ENCODE measurements around the gene CHRD. TPM values are rescaled to one million over a fixed set of nuclear protein-coding genes. Genes with fewer than 3 reads are reported as not detected.

The CHRD gene
- total RNA-seq, 1 donor, result under 0.01 TPM

DNA sequence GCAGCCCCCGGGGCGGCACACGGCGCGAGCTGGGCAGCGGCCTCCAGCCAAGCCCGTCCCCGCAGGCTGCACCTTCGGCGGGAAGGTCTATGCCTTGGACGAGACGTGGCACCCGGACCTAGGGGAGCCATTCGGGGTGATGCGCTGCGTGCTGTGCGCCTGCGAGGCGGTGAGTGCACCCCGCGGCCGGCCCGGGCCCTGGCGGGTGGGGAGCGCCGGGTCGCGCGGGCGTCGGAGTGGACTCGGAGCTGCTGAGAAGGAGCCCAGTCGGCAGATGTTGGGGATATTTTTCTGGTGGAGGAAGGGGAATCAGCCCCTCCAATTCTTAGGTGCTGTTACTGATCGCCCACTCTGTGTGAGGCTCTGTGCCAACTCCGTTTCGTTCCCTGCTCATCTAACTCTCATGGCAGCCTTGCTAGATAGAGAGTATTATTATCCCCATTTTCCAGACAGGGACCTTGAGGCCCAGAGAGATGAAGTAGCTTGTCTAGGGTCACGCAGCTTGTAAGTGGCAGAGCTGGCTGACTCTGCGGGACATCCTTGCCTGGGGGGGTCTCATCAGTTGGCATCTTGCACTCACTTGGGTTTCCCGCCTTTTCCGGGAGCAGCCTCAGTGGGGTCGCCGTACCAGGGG is 890 bp downstream of the CHRD start:
- no peak for DNase-seq (ENCODE audit: low read depth in 2 of 3, low spot score in 2 of 3)

GRCh38 chr3:184381261-184382224 is 1.7 kb downstream of the CHRD start:
- DNase-seq (ENCODE audit: low read depth in 2 of 3, low spot score in 2 of 3), result peak in 2 of 3 donors; percentile 46 to 59

DNA sequence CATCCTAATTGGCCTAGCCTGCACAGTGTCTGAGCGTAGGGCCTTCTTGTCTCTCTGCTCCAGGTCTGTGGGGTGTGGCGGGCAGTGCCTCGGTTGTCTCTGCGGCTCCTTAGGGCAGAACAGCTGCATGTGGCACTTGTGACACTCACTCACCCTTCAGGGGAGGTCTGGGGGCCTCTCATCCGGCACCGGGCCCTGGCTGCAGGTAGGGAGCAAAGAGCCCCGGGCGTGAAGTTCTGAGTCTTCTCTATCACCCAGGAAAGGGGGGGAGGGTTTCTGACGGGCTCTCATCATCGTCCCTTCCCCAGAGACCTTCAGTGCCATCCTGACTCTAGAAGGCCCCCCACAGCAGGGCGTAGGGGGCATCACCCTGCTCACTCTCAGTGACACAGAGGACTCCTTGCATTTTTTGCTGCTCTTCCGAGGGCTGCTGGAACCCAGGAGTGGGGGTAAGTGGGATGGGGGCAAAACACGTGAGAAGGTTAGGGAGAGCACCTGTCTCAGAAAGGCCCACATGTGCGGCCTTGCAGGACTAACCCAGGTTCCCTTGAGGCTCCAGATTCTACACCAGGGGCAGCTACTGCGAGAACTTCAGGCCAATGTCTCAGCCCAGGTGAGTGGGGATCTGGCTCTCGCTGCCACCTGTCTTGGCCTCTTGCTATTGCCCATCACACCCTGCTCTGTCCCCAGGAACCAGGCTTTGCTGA is 2.6 kb downstream of the CHRD start:
- no peak for DNase-seq (ENCODE audit: low read depth in 2 of 3, low spot score in 2 of 3)

DNA sequence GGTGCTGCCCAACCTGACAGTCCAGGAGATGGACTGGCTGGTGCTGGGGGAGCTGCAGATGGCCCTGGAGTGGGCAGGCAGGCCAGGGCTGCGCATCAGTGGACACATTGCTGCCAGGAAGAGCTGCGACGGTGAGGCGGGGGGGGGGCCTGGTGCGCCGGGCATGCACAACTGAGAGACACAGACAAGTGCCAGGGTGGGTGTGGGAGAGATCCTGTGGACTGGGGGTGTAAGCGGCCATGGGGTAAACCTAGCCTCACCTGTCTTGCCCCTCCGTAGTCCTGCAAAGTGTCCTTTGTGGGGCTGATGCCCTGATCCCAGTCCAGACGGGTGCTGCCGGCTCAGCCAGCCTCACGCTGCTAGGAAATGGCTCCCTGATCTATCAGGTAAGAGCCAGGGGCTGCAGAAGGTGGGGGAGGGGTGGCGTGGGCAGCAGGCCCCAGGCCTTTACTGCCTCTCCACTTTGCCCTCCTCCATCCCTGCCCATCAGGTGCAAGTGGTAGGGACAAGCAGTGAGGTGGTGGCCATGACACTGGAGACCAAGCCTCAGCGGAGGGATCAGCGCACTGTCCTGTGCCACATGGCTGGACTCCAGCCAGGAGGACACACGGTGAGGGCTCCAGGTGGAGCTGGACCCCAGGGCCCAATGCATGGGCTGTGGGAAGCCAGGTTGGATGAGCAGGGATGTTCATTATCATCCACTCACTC is 3.3 kb downstream of the CHRD start:
- no peak for DNase-seq (ENCODE audit: low read depth in 2 of 3, low spot score in 2 of 3)

DNA sequence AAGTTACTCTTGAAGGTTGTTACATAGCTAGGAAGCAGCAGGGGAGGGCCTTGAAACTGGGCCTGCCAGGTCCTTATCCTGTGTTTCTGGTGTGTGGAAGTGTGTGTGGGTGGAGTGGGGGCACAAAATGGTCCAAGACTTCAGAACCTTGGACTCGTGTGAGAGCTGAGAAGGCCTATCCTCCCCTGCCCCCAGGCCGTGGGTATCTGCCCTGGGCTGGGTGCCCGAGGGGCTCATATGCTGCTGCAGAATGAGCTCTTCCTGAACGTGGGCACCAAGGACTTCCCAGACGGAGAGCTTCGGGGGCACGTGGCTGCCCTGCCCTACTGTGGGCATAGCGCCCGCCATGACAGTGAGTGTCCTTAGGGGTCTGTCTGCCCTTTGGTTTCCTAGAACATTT is 4.5 kb downstream of the CHRD start:
- no peak for DNase-seq (ENCODE audit: low read depth in 2 of 3, low spot score in 2 of 3)

DNA sequence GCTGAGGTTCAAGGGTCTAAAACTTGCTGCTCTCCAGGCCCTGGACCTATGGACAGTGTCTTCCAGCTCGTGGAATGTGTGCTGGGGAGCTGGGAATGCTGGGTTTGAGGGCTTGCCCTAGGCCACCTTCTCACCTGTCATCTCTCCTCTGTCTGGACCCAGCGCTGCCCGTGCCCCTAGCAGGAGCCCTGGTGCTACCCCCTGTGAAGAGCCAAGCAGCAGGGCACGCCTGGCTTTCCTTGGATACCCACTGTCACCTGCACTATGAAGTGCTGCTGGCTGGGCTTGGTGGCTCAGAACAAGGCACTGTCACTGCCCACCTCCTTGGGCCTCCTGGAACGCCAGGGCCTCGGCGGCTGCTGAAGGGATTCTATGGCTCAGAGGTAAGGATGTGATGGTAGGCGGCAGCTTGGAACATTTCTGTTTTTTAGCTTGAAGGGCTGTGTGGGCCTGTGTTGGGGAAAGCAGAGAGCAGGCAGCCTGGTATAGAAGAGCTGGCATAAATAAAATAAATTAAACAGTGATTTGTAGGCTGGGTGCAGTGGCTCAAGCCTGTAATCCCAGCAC is 5.1 kb downstream of the CHRD start:
- DNase-seq (ENCODE audit: low read depth in 2 of 3, low spot score in 2 of 3), result no peak

GRCh38 chr3:184386047-184386806 is 6.4 kb downstream of the CHRD start:
- DNase-seq (ENCODE audit: low read depth in 2 of 3, low spot score in 2 of 3), result no peak

DNA sequence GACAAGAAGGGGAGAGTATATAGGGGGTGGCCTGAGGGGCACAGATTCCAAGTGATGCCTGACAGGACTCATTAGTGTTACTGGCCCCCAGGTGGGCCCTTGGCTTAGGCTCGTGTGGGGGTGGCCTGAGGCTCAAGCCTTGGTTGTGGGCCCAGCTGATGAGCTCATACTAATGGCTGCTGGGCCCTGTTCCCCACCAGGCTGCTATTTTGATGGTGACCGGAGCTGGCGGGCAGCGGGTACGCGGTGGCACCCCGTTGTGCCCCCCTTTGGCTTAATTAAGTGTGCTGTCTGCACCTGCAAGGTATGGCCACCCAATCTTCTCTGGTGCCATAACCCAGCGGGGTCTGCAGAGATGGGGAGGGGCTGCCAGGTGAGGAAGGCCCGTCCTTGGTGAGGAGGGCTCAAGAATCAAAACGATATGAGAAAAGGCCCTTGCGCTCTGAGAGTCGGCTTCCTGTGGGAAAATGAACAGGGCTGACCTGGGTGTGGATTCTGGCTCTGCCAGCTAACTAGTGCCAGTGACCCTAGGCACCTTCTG is 7.4 kb downstream of the CHRD start:
- no peak for DNase-seq (ENCODE audit: low read depth in 2 of 3, low spot score in 2 of 3)

- no peak for DNase-seq (ENCODE audit: low read depth in 2 of 3, low spot score in 2 of 3)
Observed at GRCh38 chr3:184388164-184388935, 8.5 kb downstream of the CHRD start.

GRCh38 chr3:184388936-184389230 is 9.0 kb downstream of the CHRD start:
- DNase-seq (ENCODE audit: low read depth in 2 of 3, low spot score in 2 of 3), result no peak

GRCh38 chr3:184389384-184389783 is 9.5 kb downstream of the CHRD start:
- DNase-seq (ENCODE audit: low read depth in 2 of 3, low spot score in 2 of 3), result no peak

GRCh38 chr3:184389935-184390528 is 10.2 kb downstream of the CHRD start:
- no peak for DNase-seq (ENCODE audit: low read depth in 2 of 3, low spot score in 2 of 3)

GRCh38 chr3:184391266-184391665 is 11.4 kb downstream of the CHRD start:
- no peak for DNase-seq (ENCODE audit: low read depth in 2 of 3, low spot score in 2 of 3)

- no peak for DNase-seq (ENCODE audit: low read depth in 2 of 3, low spot score in 2 of 3)
Observed at GRCh38 chr3:184395320-184395660, 15.4 kb downstream of the CHRD start.

GRCh38 chr3:184399410-184399809 is 19.6 kb downstream of the CHRD start:
- DNase-seq (ENCODE audit: low read depth in 2 of 3, low spot score in 2 of 3), result no peak

GRCh38 chr3:184405075-184406030 is 25.5 kb downstream of the CHRD start:
- peak in 2 of 3 donors; percentile 40 to 81 for DNase-seq (ENCODE audit: low read depth in 2 of 3, low spot score in 2 of 3)

DNA sequence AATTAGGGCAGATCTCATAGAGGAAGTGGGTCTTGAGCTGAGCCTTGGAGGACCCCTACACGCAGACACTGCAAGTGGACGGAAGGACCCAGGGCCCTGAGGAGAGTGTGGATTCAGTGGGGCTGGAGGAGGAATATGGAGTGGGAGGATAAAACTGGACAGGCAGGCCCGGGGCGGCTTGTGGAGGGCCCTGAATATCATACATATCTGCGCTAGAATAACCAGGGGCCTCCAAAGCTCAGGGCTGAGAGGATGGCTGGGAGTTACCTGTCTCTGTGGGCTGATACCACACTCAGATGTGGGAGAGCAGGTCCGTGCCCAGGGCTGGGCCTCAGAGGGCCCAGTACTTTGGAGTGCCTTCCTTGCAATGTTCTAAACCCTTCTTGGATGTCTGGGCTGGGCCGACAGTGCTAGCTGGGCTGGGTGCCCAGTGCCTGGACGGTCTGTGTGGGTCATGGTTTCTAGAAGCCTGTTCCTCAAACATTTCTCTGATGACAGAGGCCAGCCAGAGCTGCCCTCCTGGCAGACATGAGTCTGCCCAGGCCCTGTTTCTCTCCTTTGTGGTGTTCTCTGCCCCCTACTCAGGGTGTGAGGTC is 29.6 kb downstream of the CHRD start:
- no peak for DNase-seq (ENCODE audit: low read depth in 2 of 3, low spot score in 2 of 3)
